H9 (cell line): ENCODE measurements around the gene BCAS3. TPM values are rescaled to one million over a fixed set of nuclear protein-coding genes. Genes with fewer than 3 reads are reported as not detected.
"Not testable (repeated sequence)": the region's sequence is repeated elsewhere in the genome, so short reads cannot be mapped to it uniquely, and the experiment has no call there.

Experiments used
- DNase-seq: peaks from one replicate; pipeline ENCODE4 v3.0.0-alpha.2; 2017
- H2AFZ ChIP-seq: one replicate; pipeline ENCODE4 v1.6.1; 2013; ENCODE audit warnings: mild to moderate bottlenecking, low read length, control low read depth, moderate library complexity
- H2AK5ac ChIP-seq: 2 replicates; pipeline ENCODE4 v1.6.1; 2013; ENCODE audit warnings: low read length, control low read depth, mixed read lengths; ENCODE audit not compliant: insufficient read length
- H2BK120ac ChIP-seq: one replicate; pipeline ENCODE4 v1.6.1; 2013; ENCODE audit warnings: low read depth, mild to moderate bottlenecking, low read length, control low read depth, inconsistent platforms; ENCODE audit not compliant: poor library complexity, severe bottlenecking
- H2BK12ac ChIP-seq: 2 replicates; pipeline ENCODE4 v1.6.1; 2013; ENCODE audit warnings: low read length, control low read depth, mixed read lengths, low read depth; ENCODE audit not compliant: insufficient read length
- H2BK15ac ChIP-seq: 2 replicates; pipeline ENCODE4 v1.6.1; 2013; ENCODE audit warnings: low read depth, low read length, control low read depth
- H2BK20ac ChIP-seq: one replicate; pipeline ENCODE4 v1.6.1; 2013; ENCODE audit warnings: low read depth, mild to moderate bottlenecking, low read length, control low read depth, inconsistent platforms; ENCODE audit not compliant: poor library complexity, severe bottlenecking
- H2BK5ac ChIP-seq: 2 replicates; pipeline ENCODE4 v1.6.1; 2013; ENCODE audit warnings: low read length, control low read depth, mixed read lengths; ENCODE audit not compliant: insufficient read length
- H3K14ac ChIP-seq: 2 replicates; pipeline ENCODE4 v1.6.1; 2013; ENCODE audit warnings: low read length, control low read depth; ENCODE audit not compliant: insufficient read depth
- H3K18ac ChIP-seq: 2 replicates; pipeline ENCODE4 v1.6.1; 2013; ENCODE audit warnings: low read depth, mild to moderate bottlenecking, mixed read lengths, low read length, control low read depth; ENCODE audit not compliant: insufficient read length
- H3K23ac ChIP-seq: 2 replicates; pipeline ENCODE4 v1.6.1; 2013; ENCODE audit warnings: low read length, control low read depth, mixed read lengths, low read depth; ENCODE audit not compliant: insufficient read length
- H3K23me2 ChIP-seq: 2 replicates; pipeline ENCODE4 v1.6.1; 2013; ENCODE audit warnings: low read depth, mild to moderate bottlenecking, mixed read lengths, low read length, control low read depth; ENCODE audit not compliant: insufficient read length, poor library complexity, severe bottlenecking
- H3K27ac ChIP-seq: 2 replicates; pipeline ENCODE4 v1.5.1; 2013; ENCODE audit warnings: low read length, control low read depth, mixed read lengths, low read depth; ENCODE audit not compliant: insufficient read length
- H3K27me3 ChIP-seq: 2 replicates; pipeline ENCODE4 v1.6.1; 2013; ENCODE audit warnings: low read length, control low read depth, inconsistent platforms; ENCODE audit not compliant: insufficient read depth
- H3K4ac ChIP-seq: 2 replicates; pipeline ENCODE4 v1.6.1; 2013; ENCODE audit warnings: low read depth, mild to moderate bottlenecking, control low read depth, inconsistent platforms, low read length, moderate library complexity
- H3K4me1 ChIP-seq: 2 replicates; pipeline ENCODE4 v1.6.1; 2013; ENCODE audit warnings: low read length, control low read depth, inconsistent platforms; ENCODE audit not compliant: insufficient read depth
- H3K4me2 ChIP-seq: 2 replicates; pipeline ENCODE4 v1.6.1; 2013; ENCODE audit warnings: low read length, control low read depth, mixed read lengths; ENCODE audit not compliant: insufficient read length, insufficient read depth
- H3K56ac ChIP-seq: 2 replicates; pipeline ENCODE4 v1.6.1; 2013; ENCODE audit warnings: low read depth, mild to moderate bottlenecking, mixed read lengths, low read length, control low read depth; ENCODE audit not compliant: insufficient read length
- H3K79me1 ChIP-seq: 2 replicates; pipeline ENCODE4 v1.6.1; 2013; ENCODE audit warnings: low read depth, mild to moderate bottlenecking, moderate library complexity, low read length, control low read depth, inconsistent platforms; ENCODE audit not compliant: insufficient read depth, poor library complexity, severe bottlenecking
- H3K79me2 ChIP-seq: 2 replicates; pipeline ENCODE4 v1.6.1; 2013; ENCODE audit warnings: low read length, control low read depth, inconsistent platforms; ENCODE audit not compliant: insufficient read depth
- H3K9ac ChIP-seq: 2 replicates; pipeline ENCODE4 v1.6.1; 2013; ENCODE audit warnings: low read length, control low read depth, mixed read lengths; ENCODE audit not compliant: insufficient read length; ENCODE audit errors: extremely low read depth
- H3K9me3 ChIP-seq: one replicate; pipeline ENCODE4 v1.6.1; 2013; ENCODE audit warnings: low read depth, low read length, inconsistent platforms; ENCODE audit not compliant: control insufficient read depth
- H3T11ph ChIP-seq: one replicate; pipeline ENCODE4 v1.6.1; 2013; ENCODE audit warnings: mild to moderate bottlenecking, low read length, control low read depth, inconsistent platforms
- H4K20me1 ChIP-seq: one replicate; pipeline ENCODE4 v1.6.1; 2013; ENCODE audit not compliant: control insufficient read depth, insufficient read length, insufficient read depth
- H4K5ac ChIP-seq: 2 replicates; pipeline ENCODE4 v1.6.1; 2013; ENCODE audit warnings: low read depth, mild to moderate bottlenecking, mixed read lengths, low read length, control low read depth; ENCODE audit not compliant: insufficient read length
- H4K8ac ChIP-seq: replicated peaks from 2 replicates; pipeline ENCODE4 v1.6.1; 2013; ENCODE audit warnings: low read length, control low read depth, mixed read lengths, low read depth; ENCODE audit not compliant: insufficient read length
- H4K91ac ChIP-seq: 2 replicates; pipeline ENCODE4 v1.6.1; 2013; ENCODE audit warnings: low read depth, mild to moderate bottlenecking, moderate library complexity, mixed read lengths, low read length, control low read depth; ENCODE audit not compliant: insufficient read length
- H3K27ac Mint-ChIP-seq, 3 experiments: 2 replicates in 2 of 3; 3 replicates in 1 of 3; pipeline ENCODE4 v1.8.0; 2020 to 2021; ENCODE audit warnings: mixed read lengths in 3 of 3, mild to moderate bottlenecking in 1 of 3, moderate library complexity in 1 of 3
- H3K27me3 Mint-ChIP-seq: 2 replicates; pipeline ENCODE4 v1.8.0; 2021; ENCODE audit warnings: low read depth, mild to moderate bottlenecking, moderate library complexity, mixed read lengths
- H3K36me3 Mint-ChIP-seq, 3 experiments: 2 replicates in 2 of 3; 3 replicates in 1 of 3; pipeline ENCODE4 v1.8.0; 2020 to 2021; ENCODE audit warnings: low read depth in 3 of 3, mixed read lengths in 3 of 3; ENCODE audit not compliant: insufficient read depth in 1 of 3
- H3K4me1 Mint-ChIP-seq, 2 experiments: 2 replicates each; pipeline ENCODE4 v1.8.0; 2020; ENCODE audit warnings: mixed read lengths in 2 of 2
- H3K4me3 Mint-ChIP-seq, 2 experiments: 2 replicates in 1 of 2; 3 replicates in 1 of 2; pipeline ENCODE4 v1.8.0; 2020 to 2021; ENCODE audit warnings: mild to moderate bottlenecking in 2 of 2, mixed read lengths in 2 of 2, moderate library complexity in 1 of 2
- H3K9me3 Mint-ChIP-seq, 2 experiments: 2 replicates in 1 of 2; 3 replicates in 1 of 2; pipeline ENCODE4 v1.8.0; 2020; ENCODE audit warnings: mild to moderate bottlenecking in 2 of 2, mixed read lengths in 2 of 2, moderate library complexity in 1 of 2
- CTCF ChIP-seq: fragments of 200-600 bp; sonication (generic); conservative IDR thresholded peaks from 3 replicates; pipeline ENCODE4 v1.8.0; 2021; ENCODE audit warnings: antibody characterized with exemption, mild to moderate bottlenecking
- WGBS: extraction: QIAGEN DNeasy Blood & Tissue Kit; methylation state at CpG from one replicate; pipeline ENCODE4 v1.1.7; 2013; ENCODE audit warnings: missing lambda C conversion rate, low lambda C conversion rate, mixed read lengths; ENCODE audit not compliant: insufficient read length; ENCODE audit errors: extremely low coverage; 5-methylcytosine and 5-hydroxymethylcytosine counted together
- total RNA-seq: library from RNA; stranded (reverse); gene quantifications from 2 replicates; pipeline ENCODE4 v1.2.1, GENCODE V29; 2021

The BCAS3 gene
- total RNA-seq, 1 experiment from 2014 or later = 22.4 TPM

GRCh38 chr17:60665602-60666001, 12.0 kb upstream of the BCAS3 start:
- Histone ChIP-seq H2BK12ac (no peak overlapping the region), H2AK5ac (no peak overlapping the region), H4K91ac (no peak overlapping the region), H3K9ac (no peak overlapping the region), H4K8ac (no peak overlapping the region), H3K4me2 (no peak overlapping the region), H2BK15ac (no peak overlapping the region), H2AFZ (no peak overlapping the region), H3K23ac (no peak overlapping the region), H3K79me1 (no peaks in the 10 kb centered on the region), H3T11ph (no peak overlapping the region), H3K14ac (no peak overlapping the region), H3K4me1 (no peaks in the 10 kb centered on the region), H3K23me2 (no peaks in the 10 kb centered on the region), H3K56ac (no peak overlapping the region), H4K20me1 (no peaks in the 10 kb centered on the region), H3K27ac (no peak overlapping the region), H3K79me2 (no peaks in the 10 kb centered on the region), H3K27me3 (no peaks in the 10 kb centered on the region), H3K9me3 (no peaks in the 10 kb centered on the region), H2BK120ac (no peak overlapping the region), H2BK20ac (no peak overlapping the region), H2BK5ac (no peak overlapping the region), H4K5ac (no peak overlapping the region), H3K4ac (no peak overlapping the region), H3K18ac (no peak overlapping the region)
- 0 out of 7 replicates have a peak overlapping the region, but pooled peaks of 1 of the 3 experiments have one; percentile 27 for H3K27ac Mint-ChIP-seq
- no peak for TF ChIP-seq CTCF
- H3K4me3 Mint-ChIP-seq = no peak overlapping the region; a peak in 1 of 5 replicates
- no peaks in the 10 kb centered on the region for H3K27me3 Mint-ChIP-seq
- no peak for DNase-seq
- peaks cover 0 to 19% (median 6%) of the 10 kb centered on the region in 3 experiments; a peak in 5 of 7 replicates for H3K36me3 Mint-ChIP-seq
- WGBS = no CpG with 5 or more reads among the region's 5 CpGs
- no peaks in the 10 kb centered on the region for H3K9me3 Mint-ChIP-seq
- no peaks in the 10 kb centered on the region for H3K4me1 Mint-ChIP-seq

GRCh38 chr17:60668741-60669140, 8.9 kb upstream of the BCAS3 start:
- not testable (repeated sequence) for H3K27me3 Mint-ChIP-seq, H3K79me1 ChIP-seq, H2BK5ac ChIP-seq, H3K14ac ChIP-seq, H2BK15ac ChIP-seq, H3T11ph ChIP-seq, H3K79me2 ChIP-seq, H3K18ac ChIP-seq, H2BK12ac ChIP-seq, H3K9me3 Mint-ChIP-seq, H2BK120ac ChIP-seq, H2AK5ac ChIP-seq, H3K27me3 ChIP-seq, H3K4me2 ChIP-seq, H3K4ac ChIP-seq, H3K27ac Mint-ChIP-seq, H3K27ac ChIP-seq, H4K20me1 ChIP-seq, H4K8ac ChIP-seq, H2BK20ac ChIP-seq, H3K9me3 ChIP-seq, H4K91ac ChIP-seq, H3K4me1 ChIP-seq, H3K4me1 Mint-ChIP-seq, H3K9ac ChIP-seq, H3K56ac ChIP-seq, H3K23ac ChIP-seq, H3K4me3 Mint-ChIP-seq, H4K5ac ChIP-seq, DNase-seq, H2AFZ ChIP-seq, H3K23me2 ChIP-seq
- peaks cover 0 to 11% (median 0%) of the 10 kb centered on the region in 3 experiments; a peak in 4 of 7 replicates for H3K36me3 Mint-ChIP-seq
- WGBS = no CpG with 5 or more reads among the region's 7 CpGs
